ENCODE data around the gene FAM222A. TPM values are rescaled to one million over a fixed set of nuclear protein-coding genes. Genes with fewer than 3 reads are reported as not detected.

The FAM222A gene
- total RNA-seq, 1 donor from 2014 or later = 13.9 TPM

DNA sequence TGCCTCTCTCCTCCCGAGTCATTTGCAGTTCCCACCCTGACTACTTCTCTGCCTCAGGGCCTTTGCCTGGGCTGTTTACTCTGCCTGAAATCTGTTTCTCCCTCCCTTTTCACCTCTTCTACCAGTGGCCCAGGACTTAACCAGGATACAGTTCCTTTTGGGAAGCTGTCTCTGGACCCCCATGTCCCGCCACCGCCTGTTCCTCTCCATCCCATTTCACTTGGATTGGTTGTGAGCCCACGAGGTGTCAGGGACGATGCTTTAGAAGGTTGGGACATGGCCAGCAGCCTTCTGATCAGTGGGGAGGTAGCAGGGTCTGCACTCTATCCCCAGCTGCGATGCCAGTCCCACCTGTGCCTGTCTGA is 51.8 kb downstream of the FAM222A start:
- Mint-ChIP-seq H3K27ac (ENCODE audit: unreplicated experiment) (no peak overlapping the region), H3K4me3 (no peak overlapping the region), H3K36me3 (ENCODE audit: low read depth) (no peaks in the 10 kb centered on the region), H3K27me3 (ENCODE audit: low read depth) (no peaks in the 10 kb centered on the region), H3K4me1 (no peaks in the 10 kb centered on the region), H3K9me3 (no peaks in the 10 kb centered on the region)
- DNase-seq (ENCODE audit: low read depth, low spot score) = no peak
- TF ChIP-seq, protein P1, sequence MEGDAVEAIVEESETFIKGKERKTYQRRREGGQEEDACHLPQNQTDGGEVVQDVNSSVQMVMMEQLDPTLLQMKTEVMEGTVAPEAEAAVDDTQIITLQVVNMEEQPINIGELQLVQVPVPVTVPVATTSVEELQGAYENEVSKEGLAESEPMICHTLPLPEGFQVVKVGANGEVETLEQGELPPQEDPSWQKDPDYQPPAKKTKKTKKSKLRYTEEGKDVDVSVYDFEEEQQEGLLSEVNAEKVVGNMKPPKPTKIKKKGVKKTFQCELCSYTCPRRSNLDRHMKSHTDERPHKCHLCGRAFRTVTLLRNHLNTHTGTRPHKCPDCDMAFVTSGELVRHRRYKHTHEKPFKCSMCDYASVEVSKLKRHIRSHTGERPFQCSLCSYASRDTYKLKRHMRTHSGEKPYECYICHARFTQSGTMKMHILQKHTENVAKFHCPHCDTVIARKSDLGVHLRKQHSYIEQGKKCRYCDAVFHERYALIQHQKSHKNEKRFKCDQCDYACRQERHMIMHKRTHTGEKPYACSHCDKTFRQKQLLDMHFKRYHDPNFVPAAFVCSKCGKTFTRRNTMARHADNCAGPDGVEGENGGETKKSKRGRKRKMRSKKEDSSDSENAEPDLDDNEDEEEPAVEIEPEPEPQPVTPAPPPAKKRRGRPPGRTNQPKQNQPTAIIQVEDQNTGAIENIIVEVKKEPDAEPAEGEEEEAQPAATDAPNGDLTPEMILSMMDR (conservative IDR thresholded peaks at IDR 0.05) = no peak

DNA sequence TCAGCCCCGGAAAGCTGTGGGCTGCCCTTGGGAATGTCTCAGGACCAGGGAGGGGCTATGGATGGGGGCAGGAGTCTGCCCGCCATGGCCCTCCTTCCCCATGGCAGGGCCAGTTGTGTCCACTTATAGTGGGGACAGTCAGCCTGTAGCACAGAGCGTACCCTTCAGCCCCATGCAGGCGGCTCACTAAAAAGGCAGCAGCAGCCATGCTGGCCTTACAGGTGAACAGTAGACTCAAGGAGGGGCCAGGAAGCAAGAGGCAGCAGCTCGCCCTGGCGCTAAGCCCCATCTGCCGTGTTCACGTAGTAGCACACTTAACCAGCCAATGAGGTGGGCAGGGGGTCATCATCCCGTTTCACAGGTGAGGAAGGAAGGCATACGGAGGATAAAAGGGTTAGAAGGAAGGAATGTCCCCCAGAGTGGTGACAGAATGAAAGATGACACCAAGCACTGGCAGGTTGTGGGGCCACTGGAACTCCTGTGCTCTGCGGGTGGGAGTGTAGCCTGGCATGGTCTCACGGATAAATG is 52.7 kb downstream of the FAM222A start:
- no peak for DNase-seq (ENCODE audit: low read depth, low spot score)
- H3K9me3 Mint-ChIP-seq = no peaks in the 10 kb centered on the region

GRCh38 chr12:109767456-109767855 is 53.8 kb downstream of the FAM222A start:
- no peak for DNase-seq (ENCODE audit: low read depth, low spot score)
- H3K9me3 Mint-ChIP-seq = no peaks in the 10 kb centered on the region
- no peaks in the 10 kb centered on the region for H3K36me3 Mint-ChIP-seq (ENCODE audit: low read depth)
- H3K4me1 Mint-ChIP-seq = no peaks in the 10 kb centered on the region
- H3K4me3 Mint-ChIP-seq = no peak overlapping the region
- H3K27ac Mint-ChIP-seq (ENCODE audit: unreplicated experiment) = no peak overlapping the region
- TF ChIP-seq, protein P1 (conservative IDR thresholded peaks at IDR 0.05) = no peak
- H3K27me3 Mint-ChIP-seq (ENCODE audit: low read depth) = no peaks in the 10 kb centered on the region

More for the DNA sequence above, 52.7 kb downstream of the FAM222A start:
- no peaks in the 10 kb centered on the region for H3K36me3 Mint-ChIP-seq (ENCODE audit: low read depth)
- H3K27me3 Mint-ChIP-seq (ENCODE audit: low read depth) = no peaks in the 10 kb centered on the region
- H3K27ac Mint-ChIP-seq (ENCODE audit: unreplicated experiment) = peak overlapping the region; percentile 27
- H3K4me1 Mint-ChIP-seq = no peaks in the 10 kb centered on the region
- TF ChIP-seq, protein P1 (conservative IDR thresholded peaks at IDR 0.05) = no peak
- H3K4me3 Mint-ChIP-seq = no peak overlapping the region

DNA sequence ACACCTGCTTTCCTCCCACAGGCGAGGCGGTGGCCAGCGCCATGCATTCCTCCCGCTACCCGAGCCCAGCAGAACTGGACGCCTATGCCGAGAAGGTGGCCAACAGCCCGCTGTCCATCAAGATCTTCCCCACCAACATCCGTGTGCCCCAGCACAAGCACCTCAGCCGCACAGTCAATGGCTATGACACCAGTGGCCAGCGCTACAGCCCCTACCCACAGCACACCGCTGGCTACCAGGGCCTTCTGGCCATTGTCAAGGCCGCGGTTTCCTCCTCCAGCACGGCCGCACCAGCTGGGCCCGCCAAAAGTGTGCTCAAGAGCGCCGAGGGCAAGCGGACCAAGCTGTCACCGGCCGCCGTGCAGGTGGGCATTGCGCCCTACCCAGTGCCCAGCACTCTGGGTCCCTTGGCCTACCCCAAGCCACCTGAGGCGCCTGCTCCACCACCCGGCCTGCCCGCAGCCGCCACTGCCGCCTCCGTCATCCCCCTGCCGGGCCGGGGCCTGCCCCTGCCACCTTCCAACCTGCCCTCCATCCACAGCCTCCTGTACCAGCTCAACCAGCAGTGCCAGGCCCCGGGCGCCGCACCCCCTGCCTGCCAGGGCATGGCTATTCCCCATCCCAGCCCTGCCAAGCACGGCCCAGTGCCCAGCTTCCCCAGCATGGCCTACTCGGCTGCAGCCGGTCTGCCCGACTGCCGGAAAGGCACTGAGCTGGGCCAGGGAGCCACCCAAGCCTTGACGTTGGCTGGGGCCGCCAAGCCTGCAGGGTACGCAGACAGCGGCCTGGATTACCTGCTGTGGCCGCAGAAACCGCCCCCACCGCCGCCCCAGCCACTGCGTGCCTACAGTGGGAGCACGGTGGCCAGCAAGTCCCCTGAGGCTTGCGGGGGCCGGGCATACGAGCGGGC is 54.6 kb downstream of the FAM222A start:
- Mint-ChIP-seq H3K27me3 (ENCODE audit: low read depth) (no peaks in the 10 kb centered on the region), H3K27ac (ENCODE audit: unreplicated experiment) (no peak overlapping the region), H3K4me3 (no peak overlapping the region), H3K9me3 (no peaks in the 10 kb centered on the region), H3K4me1 (no peaks in the 10 kb centered on the region), H3K36me3 (ENCODE audit: low read depth) (no peaks in the 10 kb centered on the region)
- TF ChIP-seq, protein P1 (conservative IDR thresholded peaks at IDR 0.05) = no peak
- DNase-seq (ENCODE audit: low read depth, low spot score) = no peak

DNA sequence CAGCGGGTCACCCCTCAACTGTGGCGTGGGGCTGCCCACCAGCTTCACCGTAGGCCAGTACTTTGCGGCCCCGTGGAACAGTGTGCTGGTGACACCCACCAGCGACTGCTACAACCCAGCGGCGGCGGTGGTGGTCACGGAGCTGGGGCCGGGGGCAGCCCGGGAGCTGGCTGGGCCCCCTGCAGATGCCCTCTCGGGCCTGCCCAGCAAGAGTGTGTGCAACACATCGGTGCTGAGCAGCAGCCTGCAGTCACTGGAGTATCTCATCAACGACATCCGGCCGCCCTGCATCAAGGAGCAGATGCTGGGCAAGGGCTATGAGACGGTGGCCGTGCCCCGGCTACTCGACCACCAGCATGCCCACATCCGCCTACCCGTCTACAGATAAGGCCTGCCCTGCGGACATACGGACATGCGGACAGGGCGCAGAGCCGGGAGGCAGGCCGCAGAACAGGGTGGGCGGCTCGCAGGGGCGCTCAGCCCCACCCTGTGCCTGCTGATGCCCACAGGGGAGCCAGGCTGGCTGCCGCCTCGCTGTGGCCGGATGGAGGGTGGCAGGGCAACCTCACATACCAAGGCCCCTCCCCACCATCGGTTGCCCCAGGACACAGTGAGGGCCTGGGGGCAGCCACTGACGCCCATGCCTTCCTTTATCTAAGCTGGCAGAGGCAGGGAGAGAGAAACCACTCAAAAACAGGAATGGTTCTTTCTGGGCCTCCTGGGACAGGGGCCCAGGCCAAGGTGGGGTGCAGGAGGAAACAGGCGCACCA is 55.5 kb downstream of the FAM222A start:
- TF ChIP-seq, protein P1 (conservative IDR thresholded peaks at IDR 0.05) = no peak
- H3K9me3 Mint-ChIP-seq = no peaks in the 10 kb centered on the region
- H3K27me3 Mint-ChIP-seq (ENCODE audit: low read depth) = no peaks in the 10 kb centered on the region
- no peak overlapping the region for H3K4me3 Mint-ChIP-seq
- H3K36me3 Mint-ChIP-seq (ENCODE audit: low read depth) = no peaks in the 10 kb centered on the region
- no peak overlapping the region for H3K27ac Mint-ChIP-seq (ENCODE audit: unreplicated experiment)
- no peak for DNase-seq (ENCODE audit: low read depth, low spot score)
- H3K4me1 Mint-ChIP-seq = no peaks in the 10 kb centered on the region

Measured in neural crest cell (in vitro differentiated cells).